Esophagus squamous epithelium (tissue), 4 donors: Measurements from ENCODE around the gene USB1.

Source experiments
- CTCF ChIP-seq, 6 experiments: fragments of 450-650 bp in 4 of 6; fragments of 200-600 bp in 2 of 6; sonication (generic) in 2 of 6; IDR thresholded peaks; one replicate each; pipeline ENCODE4 v1.5.1; 2016 to 2019; ENCODE audit warnings: antibody characterized with exemption in 6 of 6, mild to moderate bottlenecking in 4 of 6, moderate library complexity in 4 of 6
- POLR2A ChIP-seq, 4 donors: fragments of 450-650 bp; IDR thresholded peaks; one replicate each; pipeline ENCODE4 v1.6.1; 2017; ENCODE audit warnings: antibody characterized with exemption in 4 of 4, mild to moderate bottlenecking in 4 of 4, moderate library complexity in 3 of 4

- no peak for TF ChIP-seq CTCF (IDR thresholded peaks at IDR 0.05)
- no peak for TF ChIP-seq POLR2A (IDR thresholded peaks at IDR 0.05)
These were observed 43.9 kb downstream of the USB1 start for GRCh38 chr16:58045096-58045495.
